NCI-H146 treated with DMSO at 0.1 percent for 48 hours (cell line): ENCODE measurements around the gene MAP3K8.
"Not testable (repeated sequence)": the region's sequence is repeated elsewhere in the genome, so short reads cannot be mapped to it uniquely, and the experiment has no call there.

ENCODE experiments used
- DNase-seq: peaks from one replicate; lab custom pipeline; 2025; ENCODE audit not compliant: unreplicated experiment; lab: John Stamatoyannopoulos, UW

Gene MAP3K8

DNA sequence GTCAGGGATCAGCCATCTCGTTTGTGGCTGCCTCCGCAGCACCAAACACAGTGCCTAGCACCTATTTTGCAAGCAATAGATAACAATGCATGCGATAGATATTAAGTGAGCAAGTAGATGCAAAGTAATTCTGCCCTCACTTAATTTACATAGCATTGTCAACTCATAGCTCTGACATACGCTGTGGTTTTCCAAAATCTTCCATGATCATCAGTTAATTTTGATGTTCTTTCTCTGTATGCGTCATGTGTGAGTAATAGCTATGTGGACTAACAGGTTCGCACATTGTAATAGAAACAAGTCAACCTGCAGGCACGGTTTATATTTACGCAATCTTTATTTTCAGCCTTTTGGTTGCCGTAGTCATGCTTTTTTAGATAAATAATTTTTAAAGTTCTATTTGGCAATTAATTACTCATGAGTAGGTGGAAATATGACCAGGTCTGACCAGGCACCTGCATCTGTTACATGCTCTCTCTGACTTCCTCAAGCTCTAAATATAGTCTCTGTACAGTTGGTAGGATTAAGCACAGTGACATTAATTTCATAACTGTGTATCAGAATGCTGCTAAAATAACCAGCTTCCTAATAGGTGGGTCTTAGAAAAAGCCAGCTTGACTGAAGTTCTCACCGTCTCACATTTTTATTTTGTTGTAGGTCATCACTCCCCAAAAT is 13.3 kb downstream of the MAP3K8 start:
- no peak for DNase-seq

DNA sequence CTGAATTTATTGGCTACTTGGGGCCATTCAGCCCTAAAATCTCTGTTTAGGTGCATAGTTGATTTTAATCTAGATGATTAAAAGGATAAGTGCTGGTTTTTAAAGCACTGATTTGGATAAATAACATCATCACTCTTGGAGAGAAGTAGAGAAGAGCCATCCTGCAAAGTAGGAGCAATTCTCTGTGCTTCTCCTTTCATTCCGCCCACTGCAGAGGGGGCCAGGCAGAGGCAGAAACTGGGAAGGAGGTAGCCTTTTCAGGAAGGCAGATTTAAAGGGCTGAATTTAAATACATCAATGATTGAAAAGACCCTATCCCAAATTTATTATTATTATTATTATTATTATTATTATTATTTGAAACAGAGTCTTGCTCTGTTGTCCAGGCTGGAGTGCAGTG is 14.1 kb downstream of the MAP3K8 start:
- no peak for DNase-seq

DNA sequence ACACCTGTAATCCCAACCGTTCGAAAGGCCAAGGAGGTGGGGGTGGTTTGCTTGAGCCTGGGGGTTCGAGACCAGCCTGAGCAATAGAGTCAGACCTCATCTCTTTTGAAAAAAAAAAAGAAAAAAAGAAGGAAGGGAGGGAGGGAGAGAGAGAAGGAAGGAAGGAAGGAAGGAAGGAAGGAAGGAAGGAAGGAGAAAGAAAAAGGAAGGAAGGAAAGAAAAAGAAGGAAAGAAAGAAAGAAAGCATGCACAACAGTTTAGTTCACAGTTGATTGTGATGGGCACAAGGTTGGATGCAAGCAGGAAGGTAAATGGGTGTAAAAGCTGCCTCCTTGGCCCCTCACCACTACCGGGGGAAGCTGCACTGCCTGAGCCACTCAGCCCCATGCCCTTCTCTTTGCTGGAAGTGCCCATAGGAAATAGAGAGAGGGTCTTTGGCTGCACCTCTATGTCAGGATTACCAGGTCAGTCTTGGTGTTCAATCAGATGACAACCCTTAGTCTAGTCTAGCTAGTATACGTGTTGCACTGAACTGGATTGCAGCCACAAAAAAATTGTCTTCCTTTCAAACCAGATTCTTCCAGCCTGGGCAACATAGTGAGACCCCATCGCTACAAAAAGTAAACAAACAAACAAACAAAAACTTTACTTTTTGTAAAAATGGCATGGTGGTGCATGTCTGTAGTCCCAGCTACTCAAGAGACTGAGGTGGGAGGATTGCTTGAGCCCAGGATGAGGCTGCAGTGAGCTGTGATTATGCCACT is 20.0 kb downstream of the MAP3K8 start:
- DNase-seq: no peak

- DNase-seq: no peak
Measured at GRCh38 chr10:30454744-30455510, 20.9 kb downstream of the MAP3K8 start.

DNA sequence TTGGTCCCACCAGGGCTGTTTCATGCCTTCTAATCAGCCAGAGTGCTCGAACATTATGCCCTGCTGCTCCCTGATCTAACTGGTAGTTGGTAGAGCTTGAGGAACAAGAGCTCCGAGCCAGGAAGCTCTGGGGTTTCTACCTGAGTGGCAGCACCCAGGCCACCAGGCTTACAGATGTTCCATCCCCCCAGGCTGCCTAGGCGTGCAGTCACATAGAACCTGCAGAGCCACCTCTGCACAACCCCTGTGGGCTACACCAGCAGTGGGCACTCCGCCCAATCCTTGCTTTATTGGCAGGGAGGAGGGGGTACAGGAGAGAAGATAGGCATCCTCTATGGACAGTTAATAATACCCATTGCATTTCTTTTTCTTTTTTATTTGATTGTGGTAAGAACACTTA is 21.8 kb downstream of the MAP3K8 start:
- no peak for DNase-seq

- DNase-seq: no peak
Measured at GRCh38 chr10:30456266-30456665, 22.3 kb downstream of the MAP3K8 start.

- no peak for DNase-seq
Measured at GRCh38 chr10:30459283-30459682, 25.3 kb downstream of the MAP3K8 start.

DNA sequence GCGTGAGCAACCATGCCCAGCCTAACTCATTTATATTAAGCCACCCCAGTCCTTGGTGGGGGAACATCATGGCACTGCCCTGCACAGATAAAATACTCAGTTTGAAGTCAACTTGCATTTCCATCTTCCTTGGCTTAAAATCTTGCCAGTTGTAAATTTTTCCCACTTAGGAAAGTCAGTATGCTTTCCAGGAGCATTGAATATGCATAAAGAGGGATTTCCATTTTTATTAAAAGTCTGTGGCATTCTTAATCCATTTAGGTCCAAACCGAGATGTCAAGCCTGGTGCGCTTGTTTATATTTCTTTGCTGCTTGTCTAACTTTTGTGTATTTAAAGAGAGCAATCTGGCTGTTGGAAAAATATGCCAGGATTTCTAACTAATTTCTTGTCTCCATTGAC is 26.1 kb downstream of the MAP3K8 start:
- no peak for DNase-seq

DNA sequence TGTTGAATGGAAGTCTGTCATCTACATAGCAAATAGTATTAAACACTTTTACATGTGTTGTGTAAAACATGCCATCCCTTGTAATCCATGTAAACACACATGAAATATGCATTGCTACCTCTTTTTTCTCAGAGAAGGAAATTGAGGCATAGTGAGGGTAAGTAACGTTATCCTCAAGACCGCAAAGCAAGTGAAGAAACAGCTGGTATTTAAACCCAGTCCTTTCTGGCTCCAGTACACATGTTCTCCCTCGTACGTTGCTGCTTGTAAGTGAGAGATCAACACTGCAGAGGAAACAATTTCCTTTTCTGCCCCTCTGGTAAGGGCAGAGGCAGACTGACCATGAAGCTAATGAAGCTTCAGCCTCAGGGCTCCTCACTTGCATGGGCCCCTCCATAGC is 28.5 kb downstream of the MAP3K8 start:
- no peak for DNase-seq

DNA sequence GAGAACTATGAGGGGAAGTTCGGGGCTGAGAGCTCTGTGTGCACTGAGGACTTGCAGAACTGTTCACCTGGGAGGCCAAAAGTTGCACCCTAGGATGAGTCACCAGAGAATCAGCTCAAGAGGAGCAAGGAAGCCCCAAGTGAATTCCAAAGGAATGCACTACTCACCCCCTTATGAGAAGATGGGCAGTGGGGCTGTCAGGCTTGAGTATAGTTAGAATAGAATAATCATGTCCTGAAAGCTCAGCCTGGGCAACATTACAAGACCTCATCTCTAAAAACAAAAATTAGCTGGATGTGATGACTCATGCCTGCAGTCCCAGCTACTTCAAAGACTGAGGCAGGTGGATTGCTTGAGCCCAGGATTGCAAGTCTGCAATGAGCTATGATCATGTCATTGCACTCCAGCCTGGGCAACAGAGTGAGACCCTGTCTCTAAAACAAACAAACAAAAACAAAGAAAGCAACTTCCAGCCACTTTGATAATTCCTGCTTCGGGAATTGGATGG is 30.0 kb downstream of the MAP3K8 start:
- no peak for DNase-seq

- DNase-seq: no peak
Measured at GRCh38 chr10:30464675-30465074, 30.7 kb downstream of the MAP3K8 start.

DNA sequence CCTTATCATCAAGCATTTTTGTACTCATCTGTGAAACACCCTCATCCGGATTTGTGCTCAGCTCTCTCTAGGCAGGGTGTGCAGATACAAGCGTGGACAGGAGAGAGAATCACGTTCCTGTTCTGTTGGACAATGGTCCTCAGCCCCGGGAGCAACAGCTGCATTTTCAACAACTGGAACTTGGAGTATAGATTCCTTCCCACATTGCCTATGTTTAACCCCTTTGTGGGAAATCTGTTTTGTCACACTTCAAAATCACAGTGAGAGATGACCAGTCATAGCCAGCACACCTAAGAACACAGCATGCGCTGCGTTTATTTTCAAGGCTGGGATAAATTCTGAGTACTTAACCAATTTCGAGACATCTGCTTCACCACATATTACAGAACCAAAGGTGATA is 32.5 kb downstream of the MAP3K8 start:
- DNase-seq: no peak

- no peak for DNase-seq
Measured at GRCh38 chr10:30467651-30468338, 33.8 kb downstream of the MAP3K8 start.

- no peak for DNase-seq
Measured at GRCh38 chr10:30472414-30473155, 38.6 kb downstream of the MAP3K8 start.

DNA sequence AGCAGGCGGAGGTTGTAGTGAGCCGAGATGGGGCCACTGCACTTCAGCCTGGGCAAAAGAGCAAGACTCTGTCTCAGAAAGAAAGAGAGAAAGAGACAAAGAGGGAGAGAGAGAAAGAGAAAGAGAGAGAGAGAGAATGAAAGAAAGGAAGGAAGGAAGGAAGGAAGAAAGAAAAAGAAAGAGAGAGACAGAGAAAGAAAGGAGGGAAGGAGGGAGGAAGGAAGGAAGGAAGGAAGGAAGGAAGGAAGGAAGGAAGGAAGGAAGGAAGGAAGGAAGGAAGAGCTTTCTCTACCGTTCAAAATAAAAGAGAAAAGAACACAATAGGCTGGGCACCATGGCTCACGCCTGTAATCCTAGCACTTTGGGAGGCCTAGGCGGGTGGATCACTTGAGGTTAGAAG is 41.5 kb downstream of the MAP3K8 start:
- DNase-seq: not testable (repeated sequence)

DNA sequence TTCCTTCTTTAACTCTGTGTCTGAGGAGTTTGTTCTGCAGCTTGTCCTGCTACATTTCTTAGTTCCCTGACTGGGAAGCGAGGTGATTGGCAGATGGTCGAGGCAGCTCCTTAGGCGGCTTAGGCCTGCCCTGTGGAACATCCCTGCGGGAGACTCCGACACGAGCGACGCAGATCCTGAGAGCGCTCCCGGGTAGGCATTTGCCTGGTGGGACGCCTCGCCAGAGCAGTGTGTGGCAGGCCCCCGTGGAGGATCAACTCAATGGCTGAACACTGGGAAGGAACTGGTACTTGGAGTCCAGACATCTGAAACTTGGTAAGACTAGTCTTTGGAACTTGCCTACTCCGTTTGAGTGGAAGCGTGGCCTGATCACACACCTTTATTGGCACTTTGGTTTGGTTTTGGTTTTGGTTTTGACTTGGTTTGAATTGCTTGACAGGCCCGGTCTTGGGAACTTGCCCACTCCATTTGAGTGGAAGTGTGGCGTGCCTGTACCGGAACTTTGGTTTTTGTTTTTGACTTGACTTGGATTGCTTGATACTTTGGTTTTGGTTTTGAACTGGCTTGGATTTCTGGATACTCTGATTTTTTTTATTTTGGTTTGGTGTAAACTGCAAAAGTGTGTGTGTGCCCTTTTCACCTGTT is 42.6 kb downstream of the MAP3K8 start:
- no peak for DNase-seq

DNA sequence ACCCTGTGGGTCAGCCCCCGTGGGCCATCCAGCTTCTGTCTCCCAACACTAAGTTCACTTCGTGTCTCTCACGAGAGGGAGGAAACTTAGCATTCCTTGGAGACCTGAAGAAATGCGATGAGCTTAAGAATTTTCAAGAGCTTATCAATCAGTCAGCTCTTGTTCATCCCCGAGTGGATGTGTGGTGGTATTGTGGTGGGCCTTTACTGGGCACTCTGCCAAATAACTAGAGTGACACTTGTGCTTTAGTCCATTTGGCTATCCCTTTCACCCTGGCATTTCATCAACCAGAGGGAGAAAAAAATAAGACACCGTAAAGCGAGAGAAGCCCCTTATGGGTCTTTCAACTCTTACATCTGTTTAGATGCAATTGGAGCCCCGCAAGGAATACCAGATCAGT is 45.5 kb downstream of the MAP3K8 start:
- DNase-seq: not testable (repeated sequence)

DNA sequence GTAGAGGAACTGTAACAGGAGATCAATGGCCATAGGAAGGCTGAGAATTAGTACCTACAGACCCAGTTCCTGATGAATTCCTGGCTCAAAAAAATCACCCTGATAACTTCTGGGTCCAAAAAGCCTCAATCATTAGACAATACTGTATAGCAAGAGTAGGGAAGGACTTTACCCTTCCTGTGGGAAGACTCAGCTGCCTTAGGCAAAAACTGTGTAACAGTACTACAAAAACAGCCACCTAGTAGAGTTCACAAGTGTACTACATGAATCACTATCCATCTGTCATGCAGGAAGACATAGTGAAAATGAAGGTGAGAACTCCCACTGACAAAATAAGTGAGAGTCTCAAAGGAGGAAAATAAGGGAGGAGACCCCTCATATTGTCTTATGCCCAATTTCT is 47.6 kb downstream of the MAP3K8 start:
- DNase-seq: no peak

DNA sequence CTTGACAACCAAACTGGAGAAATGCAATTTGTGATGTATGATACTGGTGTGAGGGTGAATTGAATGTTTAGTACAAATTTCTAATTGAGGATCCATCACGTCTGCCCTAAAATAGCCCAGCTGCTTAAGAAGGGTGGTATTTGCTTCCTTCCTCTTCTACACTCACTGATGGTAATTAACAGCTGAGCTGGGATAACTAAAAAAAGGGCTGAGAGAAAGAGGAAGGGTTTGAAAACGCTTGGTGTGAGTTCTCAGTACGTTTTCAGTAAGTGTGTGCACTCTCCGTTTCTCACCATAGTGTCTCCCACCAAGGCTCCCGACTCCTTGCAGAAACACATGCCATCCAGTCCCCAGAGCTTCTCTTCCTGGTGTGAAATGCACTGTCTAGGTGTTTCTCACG is 54.3 kb downstream of the MAP3K8 start:
- DNase-seq: no peak

DNA sequence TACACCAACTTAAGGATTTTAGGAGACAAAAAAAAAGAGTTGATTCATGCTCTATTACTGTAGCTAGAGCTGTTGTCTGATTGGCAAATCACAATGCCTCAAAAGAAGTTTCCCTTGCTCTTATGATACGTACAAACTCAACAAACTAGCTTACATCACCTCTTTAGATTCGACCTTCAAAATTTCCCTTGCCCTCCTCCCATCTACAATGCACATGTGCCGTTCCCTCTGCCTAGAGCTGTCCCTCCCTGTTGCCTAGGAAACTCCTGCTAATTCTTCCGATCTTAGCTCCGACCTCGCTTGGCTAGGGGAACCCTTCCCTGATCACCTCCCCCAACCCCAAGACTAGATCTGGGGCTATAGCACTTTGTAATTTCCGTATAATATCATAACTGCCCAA is 55.4 kb downstream of the MAP3K8 start:
- DNase-seq: no peak
